Gastroesophageal sphincter (tissue), 4 donors: ENCODE measurements around the gene DUSP9. TPM values are rescaled to one million over a fixed set of nuclear protein-coding genes. Genes with fewer than 3 reads are reported as not detected.

Experiments used
- ATAC-seq: fragments of 150-250 bp; one replicate; pipeline ENCODE4 v1.9.1; 2016; ENCODE audit warnings: mild to moderate bottlenecking, moderate library complexity
- H3K27ac ChIP-seq, 4 donors: fragments of 200-600 bp; sonication (generic) in 3 of 4; 1 replicate in 3 of 4; 2 replicates in 1 of 4; pipeline ENCODE4 v1.5.1; 2016 to 2019
- H3K27me3 ChIP-seq: fragments of 200-600 bp; sonication (generic); one replicate; pipeline ENCODE4 v1.5.1; 2019
- H3K36me3 ChIP-seq, 2 donors: fragments of 200-600 bp; sonication (generic); one replicate each; pipeline ENCODE4 v1.5.1; 2019; ENCODE audit warnings: control low read depth in 1 of 2
- H3K4me1 ChIP-seq, 3 donors: fragments of 200-600 bp; sonication (generic); 1 replicate in 2 of 3; 2 replicates in 1 of 3; pipeline ENCODE4 v1.5.1; 2016 to 2019; ENCODE audit warnings: control low read depth in 2 of 3
- H3K4me3 ChIP-seq, 2 donors: fragments of 200-600 bp; sonication (generic); one replicate each; pipeline ENCODE4 v1.5.1; 2019; ENCODE audit warnings: mild to moderate bottlenecking in 1 of 2, moderate library complexity in 1 of 2
- H3K9me3 ChIP-seq, 3 donors: fragments of 200-600 bp; sonication (generic); one replicate each; pipeline ENCODE4 v1.5.1; 2017 to 2019; ENCODE audit warnings: control low read depth in 2 of 3
- CTCF ChIP-seq, 4 experiments: fragments of 200-600 bp in 2 of 4; fragments of 450-650 bp in 2 of 4; sonication (generic) in 1 of 4; IDR thresholded peaks; one replicate each; pipeline ENCODE4 v1.5.1; 2017 to 2019; ENCODE audit warnings: antibody characterized with exemption in 4 of 4, mild to moderate bottlenecking in 2 of 4, moderate library complexity in 2 of 4
- EP300 ChIP-seq: sonication (generic); formaldehyde crosslinking; IDR thresholded peaks from one replicate; pipeline ENCODE4 v1.6.1; 2017; ENCODE audit warnings: antibody characterized with exemption, mild to moderate bottlenecking
- POLR2A ChIP-seq, 2 donors: fragments of 450-650 bp; IDR thresholded peaks; one replicate each; pipeline ENCODE4 v1.6.1; 2017; ENCODE audit warnings: antibody characterized with exemption in 2 of 2, mild to moderate bottlenecking in 2 of 2, moderate library complexity in 1 of 2
- POLR2AphosphoS5 ChIP-seq: sonication (generic); formaldehyde crosslinking; IDR thresholded peaks from one replicate; pipeline ENCODE4 v1.6.1; 2017; ENCODE audit warnings: antibody characterized with exemption
- WGBS, 2 donors: methylation state at CpG; one replicate each; pipeline ENCODE4 v1.1.5; 2018; ENCODE audit warnings: low coverage in 1 of 2; 5-methylcytosine and 5-hydroxymethylcytosine counted together
- total RNA-seq, 4 donors: library from RNA; depleted of rRNA; stranded (reverse); fragments of >200 nt; gene quantifications; one replicate each; pipeline ENCODE4 v1.1.0, GENCODE V29; 2016

The DUSP9 gene
- total RNA-seq, 4 donors from 2014 or later: not detected

- Histone ChIP-seq H3K4me3 (no peak overlapping the region), H3K27ac (no peak overlapping the region), H3K27me3 (peaks cover 5% of the 10 kb centered on the region), H3K9me3 (no peaks in the 10 kb centered on the region), H3K36me3 (no peaks in the 10 kb centered on the region), H3K4me1 (no peaks in the 10 kb centered on the region)
- 80% methylated on average over 2 of the region's 21 CpGs; no CpG with 5 or more reads in 1 of the 2 donors for WGBS, 2 donors
- TF ChIP-seq CTCF (IDR thresholded peaks at IDR 0.05): peak in 1 of 4 experiments; percentile 16
- TF ChIP-seq EP300: no peak
- no peak for ATAC-seq
Observed at GRCh38 chrX:153635788-153636668, 11.0 kb upstream of the DUSP9 start.

GRCh38 chrX:153636716-153637115 lies 10.3 kb upstream of the DUSP9 start:
- Histone ChIP-seq H3K36me3 (no peaks in the 10 kb centered on the region), H3K4me1 (peaks cover 0 to 1% (median 0%) of the 10 kb centered on the region in 3 donors), H3K27ac (no peak overlapping the region), H3K4me3 (no peak overlapping the region), H3K9me3 (no peaks in the 10 kb centered on the region), H3K27me3 (peaks cover 12% of the 10 kb centered on the region)
- no peak for TF ChIP-seq EP300
- no peak for TF ChIP-seq POLR2A (IDR thresholded peaks at IDR 0.05)
- no peak for TF ChIP-seq POLR2AphosphoS5
- no peak for TF ChIP-seq CTCF (IDR thresholded peaks at IDR 0.05)
- no peak for ATAC-seq
- no CpG with 5 or more reads among the region's 5 CpGs for WGBS, 2 donors

GRCh38 chrX:153637121-153638040 lies 9.6 kb upstream of the DUSP9 start:
- H3K9me3 ChIP-seq: no peaks in the 10 kb centered on the region
- H3K27me3 ChIP-seq: peaks cover 18% of the 10 kb centered on the region
- TF ChIP-seq EP300: no peak
- no peak for TF ChIP-seq POLR2A (IDR thresholded peaks at IDR 0.05)
- no peak for TF ChIP-seq CTCF (IDR thresholded peaks at IDR 0.05)
- TF ChIP-seq POLR2AphosphoS5: no peak
- H3K36me3 ChIP-seq: no peaks in the 10 kb centered on the region
- ATAC-seq: no peak
- H3K27ac ChIP-seq: no peak overlapping the region
- H3K4me3 ChIP-seq: no peak overlapping the region
- WGBS, 2 donors: 95% methylated on average over 7 of the region's 27 CpGs; no CpG with 5 or more reads in 1 of the 2 donors
- peaks cover 0 to 8% (median 4%) of the 10 kb centered on the region in 3 donors for H3K4me1 ChIP-seq

- peaks cover 25% of the 10 kb centered on the region for H3K27me3 ChIP-seq
- no peak for ATAC-seq
- H3K27ac ChIP-seq: no peak overlapping the region
- no peaks in the 10 kb centered on the region for H3K36me3 ChIP-seq
- no CpG with 5 or more reads among the region's 6 CpGs for WGBS, 2 donors
- H3K9me3 ChIP-seq: no peaks in the 10 kb centered on the region
- TF ChIP-seq EP300: no peak
- TF ChIP-seq CTCF (IDR thresholded peaks at IDR 0.05): no peak
- no peak for TF ChIP-seq POLR2A (IDR thresholded peaks at IDR 0.05)
- TF ChIP-seq POLR2AphosphoS5: no peak
- H3K4me3 ChIP-seq: no peak overlapping the region
- H3K4me1 ChIP-seq: peaks cover 0 to 14% (median 4%) of the 10 kb centered on the region in 3 donors
Observed at GRCh38 chrX:153638041-153638371, 9.0 kb upstream of the DUSP9 start.
